ENCODE results near the gene SMCO2.

The SMCO2 gene

GRCh38 chr12:27451036-27451825, 4.7 kb downstream of the SMCO2 start:
- Histone ChIP-seq H3K36me3 (ENCODE audit: control insufficient read depth in 1 of 2, insufficient read depth in 2 of 2, low read length in 2 of 2) (no peaks in the 10 kb centered on the region), H3K9ac (ENCODE audit: low read depth in 1 of 2, low read length in 2 of 2) (no peak overlapping the region), H3K27ac (ENCODE audit: low read depth, low read length) (no peak overlapping the region), H3K4me3 (ENCODE audit: low read depth in 1 of 2, low read length in 2 of 2) (no peak overlapping the region), H3K27me3 (ENCODE audit: control insufficient read depth in 1 of 2, insufficient read depth in 2 of 2, low read length in 2 of 2) (no peaks in the 10 kb centered on the region), H3K9me3 (ENCODE audit: control insufficient read depth in 1 of 2, low read length in 2 of 2) (peaks cover 0 to 3% of the 10 kb centered on the region in 2 donors), H3K4me1 (ENCODE audit: control insufficient read depth in 1 of 2, insufficient read depth in 2 of 2, low read length in 2 of 2) (peaks cover 3 to 4% of the 10 kb centered on the region in 2 donors)

GRCh38 chr12:27453421-27453820, 6.9 kb downstream of the SMCO2 start:
- Histone ChIP-seq H3K27me3 (ENCODE audit: control insufficient read depth in 1 of 2, insufficient read depth in 2 of 2, low read length in 2 of 2) (no peaks in the 10 kb centered on the region), H3K9me3 (ENCODE audit: control insufficient read depth in 1 of 2, low read length in 2 of 2) (no peaks in the 10 kb centered on the region), H3K4me3 (ENCODE audit: low read depth in 1 of 2, low read length in 2 of 2) (no peak overlapping the region), H3K27ac (ENCODE audit: low read depth, low read length) (no peak overlapping the region), H3K4me1 (ENCODE audit: control insufficient read depth in 1 of 2, insufficient read depth in 2 of 2, low read length in 2 of 2) (peaks cover 3 to 4% of the 10 kb centered on the region in 2 donors), H3K36me3 (ENCODE audit: control insufficient read depth in 1 of 2, insufficient read depth in 2 of 2, low read length in 2 of 2) (no peaks in the 10 kb centered on the region), H3K9ac (ENCODE audit: low read depth in 1 of 2, low read length in 2 of 2) (no peak overlapping the region)

GRCh38 chr12:27455589-27455988, 9.1 kb downstream of the SMCO2 start:
- Histone ChIP-seq H3K27me3 (ENCODE audit: control insufficient read depth in 1 of 2, insufficient read depth in 2 of 2, low read length in 2 of 2) (no peaks in the 10 kb centered on the region), H3K9ac (ENCODE audit: low read depth in 1 of 2, low read length in 2 of 2) (no peak overlapping the region), H3K4me1 (ENCODE audit: control insufficient read depth in 1 of 2, insufficient read depth in 2 of 2, low read length in 2 of 2) (no peaks in the 10 kb centered on the region), H3K9me3 (ENCODE audit: control insufficient read depth in 1 of 2, low read length in 2 of 2) (no peaks in the 10 kb centered on the region), H3K27ac (ENCODE audit: low read depth, low read length) (no peak overlapping the region), H3K4me3 (ENCODE audit: low read depth in 1 of 2, low read length in 2 of 2) (no peak overlapping the region), H3K36me3 (ENCODE audit: control insufficient read depth in 1 of 2, insufficient read depth in 2 of 2, low read length in 2 of 2) (no peaks in the 10 kb centered on the region)

- Histone ChIP-seq H3K9ac (ENCODE audit: low read depth in 1 of 2, low read length in 2 of 2) (no peak overlapping the region), H3K4me3 (ENCODE audit: low read depth in 1 of 2, low read length in 2 of 2) (no peak overlapping the region), H3K9me3 (ENCODE audit: control insufficient read depth in 1 of 2, low read length in 2 of 2) (no peaks in the 10 kb centered on the region), H3K27me3 (ENCODE audit: control insufficient read depth in 1 of 2, insufficient read depth in 2 of 2, low read length in 2 of 2) (no peaks in the 10 kb centered on the region), H3K36me3 (ENCODE audit: control insufficient read depth in 1 of 2, insufficient read depth in 2 of 2, low read length in 2 of 2) (no peaks in the 10 kb centered on the region), H3K27ac (ENCODE audit: low read depth, low read length) (no peak overlapping the region), H3K4me1 (ENCODE audit: control insufficient read depth in 1 of 2, insufficient read depth in 2 of 2, low read length in 2 of 2) (no peaks in the 10 kb centered on the region)
Observed at GRCh38 chr12:27456618-27457017, 10.1 kb downstream of the SMCO2 start.

GRCh38 chr12:27460471-27460978, 14.0 kb downstream of the SMCO2 start:
- Histone ChIP-seq H3K9me3 (ENCODE audit: control insufficient read depth in 1 of 2, low read length in 2 of 2) (no peaks in the 10 kb centered on the region), H3K36me3 (ENCODE audit: control insufficient read depth in 1 of 2, insufficient read depth in 2 of 2, low read length in 2 of 2) (no peaks in the 10 kb centered on the region), H3K27ac (ENCODE audit: low read depth, low read length) (no peak overlapping the region), H3K9ac (ENCODE audit: low read depth in 1 of 2, low read length in 2 of 2) (no peak overlapping the region), H3K4me1 (ENCODE audit: control insufficient read depth in 1 of 2, insufficient read depth in 2 of 2, low read length in 2 of 2) (peaks cover 0 to 3% of the 10 kb centered on the region in 2 donors), H3K27me3 (ENCODE audit: control insufficient read depth in 1 of 2, insufficient read depth in 2 of 2, low read length in 2 of 2) (no peaks in the 10 kb centered on the region), H3K4me3 (ENCODE audit: low read depth in 1 of 2, low read length in 2 of 2) (no peak overlapping the region)

GRCh38 chr12:27462151-27462694, 15.7 kb downstream of the SMCO2 start:
- no peaks in the 10 kb centered on the region for H3K36me3 ChIP-seq (ENCODE audit: control insufficient read depth in 1 of 2, insufficient read depth in 2 of 2, low read length in 2 of 2)
- no peak overlapping the region for H3K4me3 ChIP-seq (ENCODE audit: low read depth in 1 of 2, low read length in 2 of 2)
- peaks cover 0 to 3% of the 10 kb centered on the region in 2 donors for H3K4me1 ChIP-seq (ENCODE audit: control insufficient read depth in 1 of 2, insufficient read depth in 2 of 2, low read length in 2 of 2)

GRCh38 chr12:27462851-27463250, 16.3 kb downstream of the SMCO2 start:
- Histone ChIP-seq H3K9me3 (ENCODE audit: control insufficient read depth in 1 of 2, low read length in 2 of 2) (no peaks in the 10 kb centered on the region), H3K4me1 (ENCODE audit: control insufficient read depth in 1 of 2, insufficient read depth in 2 of 2, low read length in 2 of 2) (peaks cover 0 to 3% of the 10 kb centered on the region in 2 donors), H3K27ac (ENCODE audit: low read depth, low read length) (no peak overlapping the region), H3K4me3 (ENCODE audit: low read depth in 1 of 2, low read length in 2 of 2) (no peak overlapping the region), H3K27me3 (ENCODE audit: control insufficient read depth in 1 of 2, insufficient read depth in 2 of 2, low read length in 2 of 2) (no peaks in the 10 kb centered on the region), H3K36me3 (ENCODE audit: control insufficient read depth in 1 of 2, insufficient read depth in 2 of 2, low read length in 2 of 2) (no peaks in the 10 kb centered on the region), H3K9ac (ENCODE audit: low read depth in 1 of 2, low read length in 2 of 2) (no peak overlapping the region)

More at GRCh38 chr12:27462151-27462694, 15.7 kb downstream of the SMCO2 start:
- Histone ChIP-seq H3K27ac (ENCODE audit: low read depth, low read length) (no peak overlapping the region), H3K27me3 (ENCODE audit: control insufficient read depth in 1 of 2, insufficient read depth in 2 of 2, low read length in 2 of 2) (no peaks in the 10 kb centered on the region), H3K9me3 (ENCODE audit: control insufficient read depth in 1 of 2, low read length in 2 of 2) (no peaks in the 10 kb centered on the region), H3K9ac (ENCODE audit: low read depth in 1 of 2, low read length in 2 of 2) (no peak overlapping the region)

GRCh38 chr12:27463511-27464219, 17.1 kb downstream of the SMCO2 start:
- Histone ChIP-seq H3K4me1 (ENCODE audit: control insufficient read depth in 1 of 2, insufficient read depth in 2 of 2, low read length in 2 of 2) (peaks cover 0 to 3% of the 10 kb centered on the region in 2 donors), H3K27ac (ENCODE audit: low read depth, low read length) (no peak overlapping the region)

GRCh38 chr12:27464220-27464554, 17.7 kb downstream of the SMCO2 start:
- no peaks in the 10 kb centered on the region for H3K9me3 ChIP-seq (ENCODE audit: control insufficient read depth in 1 of 2, low read length in 2 of 2)
- H3K36me3 ChIP-seq (ENCODE audit: control insufficient read depth in 1 of 2, insufficient read depth in 2 of 2, low read length in 2 of 2) = no peaks in the 10 kb centered on the region
- no peak overlapping the region for H3K4me3 ChIP-seq (ENCODE audit: low read depth in 1 of 2, low read length in 2 of 2)
- no peak overlapping the region for H3K27ac ChIP-seq (ENCODE audit: low read depth, low read length)
- no peaks in the 10 kb centered on the region for H3K27me3 ChIP-seq (ENCODE audit: control insufficient read depth in 1 of 2, insufficient read depth in 2 of 2, low read length in 2 of 2)
- H3K9ac ChIP-seq (ENCODE audit: low read depth in 1 of 2, low read length in 2 of 2) = no peak overlapping the region
- H3K4me1 ChIP-seq (ENCODE audit: control insufficient read depth in 1 of 2, insufficient read depth in 2 of 2, low read length in 2 of 2) = peaks cover 0 to 3% of the 10 kb centered on the region in 2 donors

More at GRCh38 chr12:27463511-27464219, 17.1 kb downstream of the SMCO2 start:
- Histone ChIP-seq H3K27me3 (ENCODE audit: control insufficient read depth in 1 of 2, insufficient read depth in 2 of 2, low read length in 2 of 2) (no peaks in the 10 kb centered on the region), H3K36me3 (ENCODE audit: control insufficient read depth in 1 of 2, insufficient read depth in 2 of 2, low read length in 2 of 2) (no peaks in the 10 kb centered on the region), H3K9me3 (ENCODE audit: control insufficient read depth in 1 of 2, low read length in 2 of 2) (no peaks in the 10 kb centered on the region), H3K9ac (ENCODE audit: low read depth in 1 of 2, low read length in 2 of 2) (no peak overlapping the region), H3K4me3 (ENCODE audit: low read depth in 1 of 2, low read length in 2 of 2) (no peak overlapping the region)

GRCh38 chr12:27467641-27468040, 21.1 kb downstream of the SMCO2 start:
- no peaks in the 10 kb centered on the region for H3K36me3 ChIP-seq (ENCODE audit: control insufficient read depth in 1 of 2, insufficient read depth in 2 of 2, low read length in 2 of 2)
- H3K27ac ChIP-seq (ENCODE audit: low read depth, low read length) = no peak overlapping the region
- no peaks in the 10 kb centered on the region for H3K4me1 ChIP-seq (ENCODE audit: control insufficient read depth in 1 of 2, insufficient read depth in 2 of 2, low read length in 2 of 2)
- H3K9ac ChIP-seq (ENCODE audit: low read depth in 1 of 2, low read length in 2 of 2) = no peak overlapping the region
- H3K4me3 ChIP-seq (ENCODE audit: low read depth in 1 of 2, low read length in 2 of 2) = no peak overlapping the region
- no peaks in the 10 kb centered on the region for H3K27me3 ChIP-seq (ENCODE audit: control insufficient read depth in 1 of 2, insufficient read depth in 2 of 2, low read length in 2 of 2)
- H3K9me3 ChIP-seq (ENCODE audit: control insufficient read depth in 1 of 2, low read length in 2 of 2) = no peaks in the 10 kb centered on the region

Data from duodenal mucosa (tissue), 2 donors.